ENCODE data around the gene LAD1. TPM values are rescaled to one million over a fixed set of nuclear protein-coding genes. Genes with fewer than 3 reads are reported as not detected.

LAD1 gene
- polyA plus RNA-seq (2012; ENCODE audit: missing spikeins): 0.89 TPM

- TF ChIP-seq POLR2A (IDR thresholded peaks at IDR 0.05; ENCODE audit: low read depth, low read length) (no peak), POLR2AphosphoS5 (IDR thresholded peaks at IDR 0.05; ENCODE audit: low read depth, low read length) (no peak), TAF1 (IDR thresholded peaks at IDR 0.05; ENCODE audit: borderline replicate concordance, low read depth, low read length) (no peak)
- no peak for FAIRE-seq
- DNase-seq (ENCODE audit: insufficient read length): no peak
Observed at GRCh38 chr1:201399018-201399351, at the start of gene LAD1. Gene LAD1 (minus strand): TSS chr1:201399324. CDS start chr1:201399306, 18 bp downstream.

GRCh38 chr1:201447903-201448871, 49.1 kb upstream of the LAD1 start:
- DNase-seq (ENCODE audit: insufficient read length): peak; percentile 89
- FAIRE-seq: peak; percentile 89
- TF ChIP-seq POLR2AphosphoS5 (IDR thresholded peaks at IDR 0.05; ENCODE audit: low read depth, low read length) (no peak), POLR2A (IDR thresholded peaks at IDR 0.05; ENCODE audit: low read depth, low read length) (no peak), TAF1 (IDR thresholded peaks at IDR 0.05; ENCODE audit: borderline replicate concordance, low read depth, low read length) (no peak)

GRCh38 chr1:201445310-201445709, 46.2 kb upstream of the LAD1 start:
- DNase-seq (ENCODE audit: insufficient read length): no peak
- TF ChIP-seq POLR2AphosphoS5 (IDR thresholded peaks at IDR 0.05; ENCODE audit: low read depth, low read length) (no peak), TAF1 (IDR thresholded peaks at IDR 0.05; ENCODE audit: borderline replicate concordance, low read depth, low read length) (no peak), POLR2A (IDR thresholded peaks at IDR 0.05; ENCODE audit: low read depth, low read length) (no peak)
- no peak for FAIRE-seq

- DNase-seq (ENCODE audit: insufficient read length) (no peak), FAIRE-seq (no peak)
- TF ChIP-seq POLR2AphosphoS5 (IDR thresholded peaks at IDR 0.05; ENCODE audit: low read depth, low read length) (no peak), POLR2A (IDR thresholded peaks at IDR 0.05; ENCODE audit: low read depth, low read length) (no peak), TAF1 (IDR thresholded peaks at IDR 0.05; ENCODE audit: borderline replicate concordance, low read depth, low read length) (no peak)
Observed at GRCh38 chr1:201444792-201445191, 45.7 kb upstream of the LAD1 start.

GRCh38 chr1:201443747-201444146, 44.6 kb upstream of the LAD1 start:
- FAIRE-seq: no peak
- TF ChIP-seq TAF1 (IDR thresholded peaks at IDR 0.05; ENCODE audit: borderline replicate concordance, low read depth, low read length) (no peak), POLR2AphosphoS5 (IDR thresholded peaks at IDR 0.05; ENCODE audit: low read depth, low read length) (no peak), POLR2A (IDR thresholded peaks at IDR 0.05; ENCODE audit: low read depth, low read length) (no peak)

GRCh38 chr1:201436969-201437368, 37.8 kb upstream of the LAD1 start:
- DNase-seq (ENCODE audit: insufficient read length) (no peak), FAIRE-seq (no peak)
- TF ChIP-seq POLR2AphosphoS5 (IDR thresholded peaks at IDR 0.05; ENCODE audit: low read depth, low read length): no peak
- TF ChIP-seq POLR2A (IDR thresholded peaks at IDR 0.05; ENCODE audit: low read depth, low read length): no peak
- no peak for TF ChIP-seq TAF1 (IDR thresholded peaks at IDR 0.05; ENCODE audit: borderline replicate concordance, low read depth, low read length)

More at GRCh38 chr1:201443747-201444146, 44.6 kb upstream of the LAD1 start:
- DNase-seq (ENCODE audit: insufficient read length): no peak

GRCh38 chr1:201436393-201436792, 37.3 kb upstream of the LAD1 start:
- no peak for FAIRE-seq
- no peak for DNase-seq (ENCODE audit: insufficient read length)
- TF ChIP-seq POLR2AphosphoS5 (IDR thresholded peaks at IDR 0.05; ENCODE audit: low read depth, low read length): no peak
- no peak for TF ChIP-seq TAF1 (IDR thresholded peaks at IDR 0.05; ENCODE audit: borderline replicate concordance, low read depth, low read length)

- no peak for DNase-seq (ENCODE audit: insufficient read length)
- no peak for FAIRE-seq
- TF ChIP-seq TAF1 (IDR thresholded peaks at IDR 0.05; ENCODE audit: borderline replicate concordance, low read depth, low read length): no peak
- TF ChIP-seq POLR2A (IDR thresholded peaks at IDR 0.05; ENCODE audit: low read depth, low read length): no peak
- no peak for TF ChIP-seq POLR2AphosphoS5 (IDR thresholded peaks at IDR 0.05; ENCODE audit: low read depth, low read length)
Observed at GRCh38 chr1:201434266-201434665, 35.1 kb upstream of the LAD1 start.

- FAIRE-seq: no peak
- DNase-seq (ENCODE audit: insufficient read length): no peak
- TF ChIP-seq POLR2A (IDR thresholded peaks at IDR 0.05; ENCODE audit: low read depth, low read length): no peak
- TF ChIP-seq POLR2AphosphoS5 (IDR thresholded peaks at IDR 0.05; ENCODE audit: low read depth, low read length): no peak
Observed at GRCh38 chr1:201433609-201434008, 34.5 kb upstream of the LAD1 start.

- no peak for FAIRE-seq
- no peak for DNase-seq (ENCODE audit: insufficient read length)
- TF ChIP-seq POLR2A (IDR thresholded peaks at IDR 0.05; ENCODE audit: low read depth, low read length) (no peak), TAF1 (IDR thresholded peaks at IDR 0.05; ENCODE audit: borderline replicate concordance, low read depth, low read length) (no peak), POLR2AphosphoS5 (IDR thresholded peaks at IDR 0.05; ENCODE audit: low read depth, low read length) (no peak)
Observed at GRCh38 chr1:201430776-201431175, 31.7 kb upstream of the LAD1 start.

- FAIRE-seq (no peak), DNase-seq (ENCODE audit: insufficient read length) (no peak)
- TF ChIP-seq POLR2AphosphoS5 (IDR thresholded peaks at IDR 0.05; ENCODE audit: low read depth, low read length): no peak
Observed at GRCh38 chr1:201429736-201430501, 30.8 kb upstream of the LAD1 start.

GRCh38 chr1:201427963-201428362, 28.8 kb upstream of the LAD1 start:
- no peak for DNase-seq (ENCODE audit: insufficient read length)
- no peak for TF ChIP-seq POLR2A (IDR thresholded peaks at IDR 0.05; ENCODE audit: low read depth, low read length)
- no peak for TF ChIP-seq TAF1 (IDR thresholded peaks at IDR 0.05; ENCODE audit: borderline replicate concordance, low read depth, low read length)
- no peak for TF ChIP-seq POLR2AphosphoS5 (IDR thresholded peaks at IDR 0.05; ENCODE audit: low read depth, low read length)
- no peak for FAIRE-seq
